IMR-90 (cell line): ENCODE measurements around the gene GNAT1.

Experiments
- BHLHE40 ChIP-seq: fragments of 150-350 bp; IDR thresholded peaks from 2 replicates; pipeline ENCODE4 v1.6.1; 2016; ENCODE audit warnings: mild to moderate bottlenecking, low read depth, low read length
- CHD1 ChIP-seq: IDR thresholded peaks from 2 replicates; pipeline ENCODE4 v1.6.1; 2012; ENCODE audit warnings: low read depth, low read length, improper control_type of control experiment
- CTCF ChIP-seq: conservative IDR thresholded peaks from 2 replicates; pipeline ENCODE4 v1.5.1; 2012; ENCODE audit warnings: mild to moderate bottlenecking, low read depth, low read length, improper control_type of control experiment
- POLR2A ChIP-seq: IDR thresholded peaks from 2 replicates; pipeline ENCODE4 v1.6.1; 2012; ENCODE audit warnings: mild to moderate bottlenecking, low read depth, low read length
- RAD21 ChIP-seq: IDR thresholded peaks from 2 replicates; pipeline ENCODE4 v1.6.1; 2012; ENCODE audit warnings: low read length, improper control_type of control experiment

- TF ChIP-seq CTCF (no peak), RAD21 (no peak), POLR2A (no peak), CHD1 (no peak), BHLHE40 (no peak)
Observed at GRCh38 chr3:50218448-50218847, 27.0 kb downstream of the GNAT1 start.
